OCI-LY7 (cell line): ENCODE results near the gene EGFL8.

Experiments
- CTCF ChIP-seq: fragments of 200-600 bp; sonication (generic); conservative IDR thresholded peaks from 2 replicates; pipeline ENCODE4 v1.5.1; 2014; ENCODE audit warnings: mild to moderate bottlenecking, antibody characterized with exemption, low read length, moderate library complexity, mixed read lengths
- EZH2phosphoT487 ChIP-seq: fragments of 200-600 bp; sonication (generic); IDR thresholded peaks from 2 replicates; pipeline ENCODE4 v1.6.1; 2018; ENCODE audit warnings: low read depth, borderline replicate concordance, mild to moderate bottlenecking, mixed run types, antibody characterized with exemption, low read length, moderate library complexity, mixed read lengths

DNA sequence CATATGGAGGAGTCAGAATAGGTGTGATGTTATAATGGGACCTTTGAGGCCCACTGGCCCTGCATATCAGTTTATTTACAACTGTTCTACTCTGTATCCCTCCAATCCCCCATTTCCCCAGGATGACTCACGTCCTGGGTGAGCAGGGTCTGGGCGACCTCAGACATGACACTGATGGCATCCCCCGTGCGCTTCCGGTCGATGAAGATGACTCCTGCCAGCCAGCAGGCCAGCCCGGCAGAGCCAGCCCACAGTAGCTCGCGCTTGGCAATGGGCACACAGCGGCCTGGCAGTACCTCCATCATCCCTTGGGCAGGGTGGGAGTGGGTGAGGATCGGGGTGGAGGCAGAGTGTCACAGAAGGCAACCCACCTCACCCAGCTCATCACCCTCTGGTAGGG is 5.9 kb downstream of the EGFL8 start:
- TF ChIP-seq CTCF (no peak), EZH2phosphoT487 (no peak)
